ENCODE measurements around the gene DDIT4L.

Gene DDIT4L

GRCh38 chr4:100189820-100190642 is at the start of gene DDIT4L:
Gene DDIT4L, minus strand, starts transcription at chr4:100190468. Its CDS starts 485 bp downstream, at chr4:100189983.
- peak within 1 kb of the TSS; percentile 40 for H3K4me3 ChIP-seq (ENCODE audit: low read depth, low read length)
- no peak for DNase-seq (ENCODE audit: low read depth)
- TF ChIP-seq CTCF (IDR thresholded peaks at IDR 0.05; ENCODE audit: insufficient read depth, low read depth, low read length, missing control alignments): no peak

GRCh38 chr4:100240008-100240407 is 49.7 kb upstream of the DDIT4L start:
- TF ChIP-seq CTCF (IDR thresholded peaks at IDR 0.05; ENCODE audit: insufficient read depth, low read depth, low read length, missing control alignments): no peak
- no peak for DNase-seq (ENCODE audit: low read depth)
- peak overlapping the region; percentile 28 for H3K4me3 ChIP-seq (ENCODE audit: low read depth, low read length)

GRCh38 chr4:100224721-100225120 is 34.5 kb upstream of the DDIT4L start:
- no peak overlapping the region for H3K4me3 ChIP-seq (ENCODE audit: low read depth, low read length)
- TF ChIP-seq CTCF (IDR thresholded peaks at IDR 0.05; ENCODE audit: insufficient read depth, low read depth, low read length, missing control alignments): no peak
- DNase-seq (ENCODE audit: low read depth): no peak

GRCh38 chr4:100224160-100224559 is 33.9 kb upstream of the DDIT4L start:
- DNase-seq (ENCODE audit: low read depth): no peak
- TF ChIP-seq CTCF (IDR thresholded peaks at IDR 0.05; ENCODE audit: insufficient read depth, low read depth, low read length, missing control alignments): no peak

GRCh38 chr4:100208964-100209363 is 18.7 kb upstream of the DDIT4L start:
- TF ChIP-seq CTCF (IDR thresholded peaks at IDR 0.05; ENCODE audit: insufficient read depth, low read depth, low read length, missing control alignments): no peak
- H3K4me3 ChIP-seq (ENCODE audit: low read depth, low read length): no peak overlapping the region
- peak; percentile 70 for DNase-seq (ENCODE audit: low read depth)

More at GRCh38 chr4:100224160-100224559, 33.9 kb upstream of the DDIT4L start:
- H3K4me3 ChIP-seq (ENCODE audit: low read depth, low read length): no peak overlapping the region

GRCh38 chr4:100208459-100208858 is 18.2 kb upstream of the DDIT4L start:
- no peak overlapping the region for H3K4me3 ChIP-seq (ENCODE audit: low read depth, low read length)
- no peak for DNase-seq (ENCODE audit: low read depth)
- no peak for TF ChIP-seq CTCF (IDR thresholded peaks at IDR 0.05; ENCODE audit: insufficient read depth, low read depth, low read length, missing control alignments)

- peak; percentile 21 for DNase-seq (ENCODE audit: low read depth)
- H3K4me3 ChIP-seq (ENCODE audit: low read depth, low read length): no peak overlapping the region
- no peak for TF ChIP-seq CTCF (IDR thresholded peaks at IDR 0.05; ENCODE audit: insufficient read depth, low read depth, low read length, missing control alignments)
Measured at GRCh38 chr4:100206850-100207249, 16.6 kb upstream of the DDIT4L start.
